NCI-H2029 treated with DMSO at 0.1 percent for 48 hours (cell line): Measurements from ENCODE around the gene GAB3.
"Not testable (repeated sequence)": the region's sequence is repeated elsewhere in the genome, so short reads cannot be mapped to it uniquely, and the experiment has no call there.

Experiments used
- DNase-seq: peaks from one replicate; lab custom pipeline; 2025; lab: John Stamatoyannopoulos, UW

The GAB3 gene

DNA sequence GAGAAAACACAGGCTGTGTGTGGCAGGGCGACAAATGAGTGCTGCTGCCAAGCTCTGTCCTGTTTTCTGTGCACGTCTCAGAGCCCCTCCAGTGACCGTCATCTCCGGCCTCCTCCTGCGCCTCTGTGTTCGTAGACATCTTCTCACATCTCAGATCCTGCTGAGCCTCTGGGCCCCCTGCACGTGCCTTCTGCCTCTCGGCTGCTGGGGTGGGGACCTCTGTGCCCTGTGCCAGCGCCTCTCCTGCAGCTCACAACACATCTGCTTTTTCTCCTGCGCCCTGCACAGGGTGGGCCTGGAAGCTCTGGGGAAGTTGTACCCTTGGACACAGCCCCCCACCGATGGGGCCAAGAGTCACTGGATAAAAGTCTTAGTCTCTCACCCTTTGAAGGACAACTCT lies 95.1 kb downstream of the GAB3 start:
- no peak for DNase-seq

DNA sequence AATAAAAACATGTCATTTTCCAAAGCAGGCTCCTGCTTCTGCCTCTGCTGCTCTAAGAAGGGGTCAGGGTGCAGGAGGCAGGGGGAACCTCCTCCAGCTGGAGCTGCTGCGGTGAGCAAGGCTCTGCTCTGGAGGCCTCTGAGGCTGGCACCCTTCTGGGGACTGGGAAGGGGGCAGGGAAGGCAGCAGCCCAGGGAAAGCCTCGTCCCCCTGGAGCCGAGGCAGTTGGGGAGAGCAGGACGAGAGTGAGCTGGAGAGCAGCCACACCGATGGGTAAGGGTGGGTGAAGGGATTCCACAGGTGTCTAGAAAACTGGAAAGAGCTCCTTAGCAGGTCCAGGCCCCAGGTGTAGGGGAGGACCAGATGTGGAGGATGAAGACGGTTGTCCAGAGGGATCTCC lies 95.5 kb downstream of the GAB3 start:
- no peak for DNase-seq

DNA sequence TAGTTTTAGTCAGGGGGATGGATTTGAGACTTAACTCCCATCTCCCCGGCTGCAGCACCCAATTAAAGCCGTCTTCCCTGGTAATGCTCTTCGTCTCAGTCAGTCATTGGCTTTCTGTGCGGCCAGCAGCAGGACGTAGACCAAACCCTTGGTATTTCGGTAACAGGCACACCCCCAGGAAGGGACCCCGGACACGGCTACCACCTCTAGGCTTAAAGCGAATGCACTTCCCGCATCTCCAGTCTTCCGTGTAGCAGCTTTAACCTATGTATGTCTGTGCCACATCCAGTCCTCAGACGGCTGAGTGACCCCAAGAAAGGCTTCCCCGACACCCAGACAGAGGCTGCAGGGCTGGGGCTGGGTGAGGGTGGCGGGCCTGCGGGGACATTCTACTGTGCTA lies 96.0 kb downstream of the GAB3 start:
- no peak for DNase-seq

DNA sequence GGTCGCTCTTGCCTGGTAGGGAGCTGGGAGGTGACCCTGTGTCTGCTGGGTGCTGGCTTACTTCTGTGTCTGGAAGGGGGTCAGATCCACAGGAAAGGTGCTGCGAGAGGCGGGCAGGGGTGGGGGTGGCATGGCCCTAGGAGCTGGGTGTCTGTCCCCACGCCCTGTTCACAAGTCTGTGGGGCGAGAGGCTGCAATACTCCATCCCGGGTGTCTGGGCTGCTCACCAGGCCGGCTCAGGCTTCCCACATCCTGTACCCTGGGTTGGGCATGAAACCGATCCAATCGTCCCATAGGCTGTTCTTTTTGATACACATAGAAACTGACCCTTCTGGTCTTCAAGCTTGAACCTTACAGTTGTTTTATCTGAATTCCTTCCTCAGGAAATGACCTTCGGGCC lies 96.5 kb downstream of the GAB3 start:
- DNase-seq: no peak

DNA sequence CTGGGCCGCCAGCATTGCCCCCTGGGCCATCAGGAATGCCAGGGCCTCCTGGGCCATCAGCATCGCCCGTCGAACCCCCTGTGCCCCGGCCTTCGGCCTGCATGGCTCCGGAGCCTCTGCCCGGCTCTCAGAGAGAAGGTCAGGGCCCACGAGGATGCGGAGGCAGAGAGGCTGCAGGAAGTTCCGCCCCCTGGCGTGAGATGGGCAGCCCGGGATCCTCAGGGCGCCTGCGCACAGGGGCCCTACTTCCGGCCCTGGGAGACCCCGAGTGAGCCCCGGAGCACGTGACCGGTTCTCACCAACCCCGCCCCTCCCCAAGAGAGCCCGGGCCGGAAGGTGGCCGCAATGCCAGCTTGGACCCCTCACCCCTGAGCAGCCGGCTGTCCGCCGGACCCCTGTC lies 97.5 kb downstream of the GAB3 start, which contains the start of gene CTAG2:
CTAG2 (minus strand) TSS at position 167 of the 400 bp plus-strand sequence; CDS start at position 103, 64 bp downstream.
- DNase-seq: not testable (repeated sequence)

DNA sequence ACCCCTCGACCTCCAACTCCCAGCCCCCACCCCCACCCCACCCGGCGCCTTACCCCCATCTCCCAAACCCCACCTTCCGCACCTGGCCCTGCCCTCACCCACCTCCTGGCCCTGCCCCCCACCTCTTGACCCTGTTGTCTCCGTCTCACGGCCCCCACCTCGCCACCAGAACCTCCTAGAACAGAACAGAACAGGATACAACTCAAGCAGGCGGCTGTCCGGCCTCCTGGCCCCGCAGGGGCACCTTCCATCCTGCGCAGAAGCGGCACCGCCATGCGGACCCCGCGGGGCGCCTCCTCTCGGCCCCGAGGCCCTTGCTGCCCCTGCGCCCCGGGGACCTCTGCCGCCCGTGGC lies 97.9 kb downstream of the GAB3 start:
- DNase-seq: no peak

DNA sequence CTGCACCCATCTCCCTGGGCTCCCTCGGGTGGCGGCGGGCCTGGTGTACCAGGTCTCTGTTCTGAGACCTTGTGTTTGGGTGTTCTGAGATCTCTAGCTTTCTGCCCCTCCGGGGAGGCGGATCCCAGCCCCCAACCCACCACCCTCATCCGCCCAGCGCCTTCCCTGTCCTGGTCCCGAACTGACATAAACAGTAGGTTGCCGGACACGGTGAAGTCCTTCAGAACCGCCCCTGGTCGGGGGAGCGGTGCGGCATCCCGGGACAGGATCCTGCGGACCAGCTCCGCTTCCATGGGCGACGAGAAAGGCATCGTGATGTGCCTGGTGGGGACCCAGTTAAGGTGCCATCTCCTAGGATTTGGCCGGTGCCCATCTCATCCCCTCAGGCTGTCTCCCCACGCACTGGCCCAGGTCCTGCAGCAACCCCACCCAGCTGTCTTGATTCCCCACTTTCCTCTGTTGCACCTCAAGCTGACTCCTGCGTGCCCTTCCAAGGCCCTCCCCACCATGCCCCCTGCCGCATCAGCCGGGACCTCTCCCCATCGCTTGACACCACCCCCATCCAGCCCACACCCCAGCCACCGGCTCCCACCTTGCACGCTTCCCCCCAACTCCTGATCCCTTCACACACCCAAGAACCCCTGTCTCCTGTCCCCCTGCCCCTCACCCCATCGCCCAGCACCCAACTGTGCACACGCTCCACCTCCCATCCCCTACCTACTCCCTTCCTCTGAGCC lies 98.4 kb downstream of the GAB3 start:
- DNase-seq: no peak

DNA sequence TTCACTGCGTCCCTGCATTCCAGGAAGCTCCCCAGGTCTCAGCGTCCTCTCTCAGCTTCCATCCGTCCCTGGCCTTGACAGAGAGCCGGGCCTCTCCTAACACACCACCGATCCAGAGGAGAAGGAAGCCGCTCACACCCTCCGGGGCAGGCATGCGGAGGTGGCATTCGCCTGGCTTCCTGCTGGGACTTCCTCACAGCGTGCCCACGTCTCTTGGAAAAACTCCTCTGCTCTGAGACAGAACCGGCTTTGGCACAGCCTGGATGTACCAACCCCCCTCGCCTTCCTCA lies 100.7 kb downstream of the GAB3 start:
- no peak for DNase-seq

DNA sequence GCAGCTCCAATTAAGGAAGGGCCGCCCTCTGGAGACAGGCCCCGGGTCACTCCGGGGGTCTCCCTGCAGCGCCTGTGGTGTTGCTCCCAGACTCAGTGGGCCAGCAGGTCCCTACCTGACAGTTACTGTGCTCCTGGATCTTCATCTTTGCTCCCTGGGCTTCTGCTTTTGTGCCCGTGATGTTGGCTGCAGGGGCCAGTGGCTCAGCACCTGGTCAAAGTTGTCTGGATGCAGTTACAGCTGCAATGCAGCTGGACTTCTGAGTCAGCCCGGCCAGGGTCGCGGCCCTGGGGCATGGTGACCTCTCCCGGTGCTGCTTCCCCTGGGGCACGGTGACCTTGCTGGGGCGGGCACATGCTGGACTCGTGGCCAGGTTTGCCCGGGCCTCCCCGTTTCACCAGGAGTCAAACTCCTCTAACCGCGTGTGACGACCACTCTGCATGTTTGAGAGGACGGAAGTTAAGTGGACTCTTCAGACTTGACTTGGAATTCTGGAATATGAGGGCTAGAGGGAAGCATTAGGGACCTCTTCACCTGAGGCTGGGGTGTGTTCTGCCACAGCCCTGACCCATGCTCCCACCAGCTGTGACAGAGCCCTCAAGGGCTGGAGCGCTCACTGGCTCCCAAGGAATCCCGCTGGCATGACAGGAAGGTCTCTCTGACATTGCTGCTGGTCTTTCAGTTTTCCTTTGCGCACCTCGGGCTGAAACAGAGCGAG lies 101.2 kb downstream of the GAB3 start:
- no peak for DNase-seq

DNA sequence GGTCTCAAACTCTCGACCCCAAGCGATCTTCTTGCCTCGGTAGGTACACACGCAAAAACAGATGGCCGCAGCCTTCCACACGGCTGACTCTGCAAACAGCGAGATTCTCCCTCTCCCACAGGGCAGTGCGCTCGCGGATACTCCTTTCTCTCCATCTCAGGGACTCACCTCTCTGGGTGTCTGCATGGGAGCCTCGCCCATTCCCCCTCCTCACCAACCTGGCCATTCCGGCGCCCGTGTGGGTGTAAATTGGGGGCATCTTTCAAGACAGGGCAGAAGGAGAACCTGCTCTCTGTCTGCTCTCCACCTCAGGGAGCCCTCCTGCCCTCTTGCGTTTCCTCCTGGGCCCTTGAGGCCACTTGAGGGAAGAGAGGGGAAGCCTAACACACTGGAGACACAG lies 101.9 kb downstream of the GAB3 start:
- DNase-seq: no peak

DNA sequence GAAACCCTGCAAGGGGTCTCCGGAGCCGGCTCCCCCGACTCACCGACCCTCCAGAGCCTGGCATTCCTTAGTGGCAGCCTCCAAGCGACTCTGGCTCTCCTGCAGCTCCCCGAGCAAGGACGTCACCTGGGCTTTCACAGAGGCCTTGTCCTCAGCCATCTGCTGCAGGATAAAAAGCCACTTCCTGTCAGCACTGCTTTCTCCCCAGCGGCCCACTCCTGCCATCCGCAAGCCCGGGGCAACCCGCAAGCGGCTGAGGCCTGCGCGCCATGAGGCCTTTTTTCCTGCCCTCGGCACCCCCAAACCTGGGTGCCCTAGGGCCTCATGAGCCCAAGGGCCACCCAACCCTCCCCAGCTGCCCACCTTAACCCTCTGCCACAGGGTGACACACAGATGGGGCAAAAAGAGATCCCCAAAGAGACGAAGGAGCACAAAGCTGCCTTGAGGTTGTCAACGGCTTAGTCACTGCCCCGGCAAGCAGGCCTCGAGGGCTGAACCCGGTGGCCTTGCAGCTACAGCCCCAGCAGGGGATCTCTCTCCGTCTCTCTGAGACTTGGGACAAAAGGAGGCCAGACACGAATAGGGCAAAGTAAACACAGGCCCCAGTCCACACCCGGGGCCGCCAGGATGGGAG lies 105.0 kb downstream of the GAB3 start:
- DNase-seq: not testable (repeated sequence)

DNA sequence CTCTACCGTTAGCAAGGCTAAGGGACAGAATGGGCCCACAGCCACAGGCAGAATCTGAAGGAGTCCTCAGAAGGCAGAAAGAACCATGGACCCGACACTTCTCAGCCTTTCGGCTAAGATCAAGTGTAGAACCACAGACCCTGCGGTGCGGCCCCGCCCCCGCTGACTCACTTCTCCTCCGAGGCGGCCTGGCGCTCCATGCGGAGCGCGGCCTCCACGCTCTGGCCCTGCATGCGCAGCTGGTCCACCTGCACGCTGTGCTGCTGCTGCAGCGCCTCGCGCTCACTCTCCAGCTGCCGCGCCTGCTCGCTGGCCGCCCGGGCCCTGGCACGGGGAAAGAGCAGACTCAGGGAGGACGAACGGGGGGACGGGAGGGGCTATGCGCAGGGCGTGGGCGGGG lies 107.2 kb downstream of the GAB3 start:
- not testable (repeated sequence) for DNase-seq

DNA sequence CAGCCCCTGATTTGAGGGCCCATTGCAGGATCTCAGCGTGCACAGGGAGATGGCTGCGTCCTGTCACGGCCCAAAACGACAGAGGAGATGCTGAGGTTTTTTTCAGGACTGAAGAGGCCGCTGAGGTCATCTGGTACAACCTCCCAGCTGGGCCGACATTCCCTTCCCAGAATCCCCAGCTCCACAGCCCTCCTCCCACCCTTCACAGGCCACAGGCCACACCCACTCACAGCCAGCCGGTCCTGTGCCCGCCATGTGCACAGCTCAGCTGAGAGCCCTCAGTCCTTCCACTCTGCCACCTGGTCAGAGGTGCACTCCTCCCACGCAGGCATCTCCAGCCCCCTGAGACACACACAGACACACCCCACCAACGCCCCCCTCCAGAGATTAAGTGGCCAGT lies 109.1 kb downstream of the GAB3 start:
- DNase-seq: not testable (repeated sequence)

DNA sequence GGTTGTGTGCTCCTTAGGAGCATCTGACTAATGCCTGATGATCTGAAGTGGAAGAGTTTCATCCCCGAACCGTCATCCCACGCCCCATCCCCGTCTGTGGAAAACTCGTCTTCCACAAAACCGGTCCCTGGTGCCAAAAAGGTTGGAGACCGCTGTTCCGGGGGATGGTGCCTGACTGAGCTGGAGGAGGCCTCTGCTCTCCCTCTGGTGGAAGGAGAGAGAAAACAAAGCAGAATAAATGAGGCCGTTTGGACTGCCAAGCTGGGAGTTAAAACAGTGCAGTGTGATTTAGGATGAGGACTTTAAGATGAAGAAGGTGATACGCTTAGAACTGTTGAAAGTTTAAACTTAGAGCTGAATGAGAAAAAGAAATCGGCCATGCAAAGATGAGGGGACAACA lies 117.2 kb downstream of the GAB3 start:
- DNase-seq: not testable (repeated sequence)

DNA sequence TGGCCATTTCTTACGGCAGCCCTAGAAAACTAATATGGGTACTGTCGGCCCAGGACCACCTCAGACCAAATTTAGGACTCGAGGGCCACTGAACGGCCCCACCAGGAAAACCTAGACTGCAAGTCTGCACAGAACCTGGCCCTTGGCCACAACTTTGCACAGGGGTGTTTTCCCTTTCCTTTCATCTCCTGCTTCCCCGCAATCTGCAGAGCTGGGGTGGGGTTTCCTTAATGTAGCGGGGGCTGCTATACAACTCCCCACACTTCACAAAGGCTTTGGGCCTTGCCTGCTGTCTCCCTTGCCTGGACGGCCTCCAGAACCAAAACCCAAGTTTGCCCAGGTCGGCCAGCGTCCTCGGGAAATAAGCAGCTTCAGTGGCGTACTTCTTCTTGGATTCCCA lies 119.9 kb downstream of the GAB3 start:
- not testable (repeated sequence) for DNase-seq

DNA sequence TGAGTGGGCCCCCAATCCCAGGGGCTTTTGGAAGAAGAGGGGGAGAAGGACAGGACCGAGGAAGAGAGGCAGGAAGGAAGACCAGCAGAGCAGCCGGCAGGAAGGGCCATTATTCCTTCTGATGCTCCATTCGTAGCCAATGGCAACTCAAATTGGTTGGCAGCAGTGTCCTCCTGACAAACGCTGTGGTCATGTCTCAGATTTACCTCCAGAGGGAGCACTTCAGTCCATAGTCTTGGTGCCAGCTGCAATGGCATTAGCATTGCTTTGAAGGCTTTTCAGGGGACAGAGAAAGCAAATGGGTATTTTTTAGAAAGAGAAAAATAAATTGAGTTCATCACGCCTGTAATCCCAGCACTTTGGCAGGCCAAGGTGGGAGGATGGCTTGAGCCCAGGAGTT lies 121.9 kb downstream of the GAB3 start:
- not testable (repeated sequence) for DNase-seq
